ENCODE results near the gene AMDHD2.

GRCh38 chr16:2473446-2473926 lies 46.7 kb upstream of the AMDHD2 start:
- TF ChIP-seq EP300 (IDR thresholded peaks at IDR 0.05; ENCODE audit: low read depth) = no peak
- TF ChIP-seq, protein P1, sequence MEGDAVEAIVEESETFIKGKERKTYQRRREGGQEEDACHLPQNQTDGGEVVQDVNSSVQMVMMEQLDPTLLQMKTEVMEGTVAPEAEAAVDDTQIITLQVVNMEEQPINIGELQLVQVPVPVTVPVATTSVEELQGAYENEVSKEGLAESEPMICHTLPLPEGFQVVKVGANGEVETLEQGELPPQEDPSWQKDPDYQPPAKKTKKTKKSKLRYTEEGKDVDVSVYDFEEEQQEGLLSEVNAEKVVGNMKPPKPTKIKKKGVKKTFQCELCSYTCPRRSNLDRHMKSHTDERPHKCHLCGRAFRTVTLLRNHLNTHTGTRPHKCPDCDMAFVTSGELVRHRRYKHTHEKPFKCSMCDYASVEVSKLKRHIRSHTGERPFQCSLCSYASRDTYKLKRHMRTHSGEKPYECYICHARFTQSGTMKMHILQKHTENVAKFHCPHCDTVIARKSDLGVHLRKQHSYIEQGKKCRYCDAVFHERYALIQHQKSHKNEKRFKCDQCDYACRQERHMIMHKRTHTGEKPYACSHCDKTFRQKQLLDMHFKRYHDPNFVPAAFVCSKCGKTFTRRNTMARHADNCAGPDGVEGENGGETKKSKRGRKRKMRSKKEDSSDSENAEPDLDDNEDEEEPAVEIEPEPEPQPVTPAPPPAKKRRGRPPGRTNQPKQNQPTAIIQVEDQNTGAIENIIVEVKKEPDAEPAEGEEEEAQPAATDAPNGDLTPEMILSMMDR (IDR thresholded peaks at IDR 0.05) = no peak
